GM19463 (cell line): ENCODE data around the gene PBX4.

Experiments
- ATAC-seq: cut with Tn5 transposase; IDR thresholded peaks from one replicate; pipeline ENCODE4 v1.9.1; 2021; ENCODE audit warnings: mild to moderate bottlenecking, moderate library complexity; ENCODE audit not compliant: unreplicated experiment

PBX4 gene

GRCh38 chr19:19559931-19560330 lies 58.6 kb downstream of the PBX4 start:
- ATAC-seq: no peak

- no peak for ATAC-seq
These were observed 59.9 kb downstream of the PBX4 start for GRCh38 chr19:19558636-19559035.

GRCh38 chr19:19558055-19558454 lies 60.4 kb downstream of the PBX4 start:
- ATAC-seq: no peak

GRCh38 chr19:19554074-19555023 lies 64.1 kb downstream of the PBX4 start:
- ATAC-seq: no peak

- ATAC-seq: no peak
These were observed 64.8 kb downstream of the PBX4 start for GRCh38 chr19:19553670-19554069.

GRCh38 chr19:19552798-19553197 lies 65.7 kb downstream of the PBX4 start:
- ATAC-seq: no peak

GRCh38 chr19:19551853-19552192 lies 66.7 kb downstream of the PBX4 start:
- no peak for ATAC-seq

- no peak for ATAC-seq
These were observed 67.3 kb downstream of the PBX4 start for GRCh38 chr19:19550972-19551852.

GRCh38 chr19:19550485-19550929 lies 68.0 kb downstream of the PBX4 start:
- ATAC-seq: no peak

- ATAC-seq: no peak
These were observed 68.6 kb downstream of the PBX4 start for GRCh38 chr19:19549804-19550464.

- ATAC-seq: no peak
These were observed 69.3 kb downstream of the PBX4 start for GRCh38 chr19:19548915-19549759.

- ATAC-seq: no peak
These were observed 70.7 kb downstream of the PBX4 start for GRCh38 chr19:19547674-19548336.

- ATAC-seq: no peak
These were observed 71.7 kb downstream of the PBX4 start for GRCh38 chr19:19546751-19547162.

- no peak for ATAC-seq
These were observed 72.8 kb downstream of the PBX4 start for GRCh38 chr19:19545707-19546106.

GRCh38 chr19:19544954-19545591 lies 73.4 kb downstream of the PBX4 start:
- no peak for ATAC-seq

GRCh38 chr19:19544257-19544953 lies 74.1 kb downstream of the PBX4 start:
- no peak for ATAC-seq

- ATAC-seq: no peak
These were observed 74.8 kb downstream of the PBX4 start for GRCh38 chr19:19543640-19544039.

GRCh38 chr19:19543101-19543500 lies 75.4 kb downstream of the PBX4 start:
- no peak for ATAC-seq

GRCh38 chr19:19542507-19542906 lies 76.0 kb downstream of the PBX4 start:
- no peak for ATAC-seq
